H1 (cell line): ENCODE measurements around the gene SLC35B2. TPM values are rescaled to one million over a fixed set of nuclear protein-coding genes. Genes with fewer than 3 reads are reported as not detected.

Source experiments
- CTCF ChIA-PET: fragments of 300-600 bp; sonication (Branson Sonifier 250); formaldehyde crosslinking; loops from one replicate; lab custom pipeline; 2021; ENCODE audit not compliant: partially characterized antibody; lab: Charles Lee
- POLR2A ChIA-PET: fragments of 300-600 bp; sonication (Branson Sonifier 250); formaldehyde crosslinking; loops from one replicate; lab custom pipeline; 2021; ENCODE audit warnings: inconsistent platforms; ENCODE audit not compliant: partially characterized antibody; lab: Charles Lee
- DNase-seq, 2 experiments: peaks; one replicate each; pipeline versions ENCODE4 v3.0.0 to v3.0.0-alpha.2; 2010 to 2022; ENCODE audit warnings: low spot score in 2 of 2, low read depth in 1 of 2, mixed read lengths in 1 of 2
- FAIRE-seq: peaks from 2 replicates; lab custom pipeline; 2011; peaks lifted over from hg19 to GRCh38; lab: Jason Lieb, UNC
- H2AFZ ChIP-seq: 2 replicates; pipeline ENCODE4 v1.8.1; 2012; ENCODE audit warnings: low read length, inconsistent platforms
- H2AK5ac ChIP-seq: 2 replicates; pipeline ENCODE4 v1.6.1; 2013; ENCODE audit warnings: low read depth, low read length
- H2BK120ac ChIP-seq: replicated peaks from 2 replicates; pipeline ENCODE3; 2013; ENCODE audit warnings: low read depth, low read length, inconsistent platforms
- H2BK12ac ChIP-seq: 2 replicates; pipeline ENCODE4 v1.6.1; 2013; ENCODE audit warnings: low read depth, low read length
- H2BK15ac ChIP-seq: 2 replicates; pipeline ENCODE4 v1.6.1; 2013; ENCODE audit warnings: low read length
- H2BK20ac ChIP-seq: 2 replicates; pipeline ENCODE4 v1.6.1; 2013; ENCODE audit warnings: low read length
- H2BK5ac ChIP-seq: 2 replicates; pipeline ENCODE4 v1.6.1; 2013; ENCODE audit warnings: low read depth, low read length
- H3K14ac ChIP-seq: 2 replicates; pipeline ENCODE4 v1.6.1; 2013; ENCODE audit warnings: inconsistent platforms; ENCODE audit not compliant: insufficient read length
- H3K18ac ChIP-seq: 2 replicates; pipeline ENCODE4 v1.6.1; 2013; ENCODE audit warnings: low read length; ENCODE audit errors: extremely low read depth
- H3K23ac ChIP-seq: 2 replicates; pipeline ENCODE4 v1.6.1; 2013; ENCODE audit warnings: inconsistent platforms; ENCODE audit not compliant: insufficient read length
- H3K23me2 ChIP-seq: 2 replicates; pipeline ENCODE4 v1.6.1; 2013; ENCODE audit warnings: low read depth, low read length
- H3K27ac ChIP-seq: 2 replicates; pipeline ENCODE4 v1.6.1; 2011; ENCODE audit warnings: low read depth, low read length, inconsistent platforms
- H3K27me3 ChIP-seq, 4 experiments: replicated peaks in 1 of 4; 1 replicate in 1 of 4; 2 replicates in 3 of 4; pipeline versions ENCODE4 v1.6.1 to v1.8.1; 2011 to 2013; ENCODE audit warnings: low read length in 3 of 4, mild to moderate bottlenecking in 3 of 4, inconsistent platforms in 2 of 4, mixed read lengths in 2 of 4, moderate library complexity in 1 of 4; ENCODE audit not compliant: control insufficient read depth in 3 of 4, insufficient read depth in 3 of 4; ENCODE audit errors: extremely low read depth in 1 of 4
- H3K36me3 ChIP-seq, 4 experiments: 2 replicates each; pipeline versions ENCODE4 v1.6.1 to v1.8.1; 2011 to 2013; ENCODE audit warnings: mild to moderate bottlenecking in 4 of 4, low read length in 3 of 4, moderate library complexity in 2 of 4, control low read depth in 1 of 4, inconsistent platforms in 1 of 4; ENCODE audit not compliant: insufficient read depth in 4 of 4, control insufficient read depth in 2 of 4
- H3K4ac ChIP-seq: replicated peaks from 2 replicates; pipeline ENCODE3; 2013; ENCODE audit warnings: low read length, low read depth, mixed read lengths, inconsistent platforms; ENCODE audit not compliant: insufficient read length
- H3K4me1 ChIP-seq, 4 experiments: replicated peaks in 1 of 4; 1 replicate in 1 of 4; 2 replicates in 3 of 4; pipeline versions ENCODE4 v1.6.1 to v1.8.1; 2011 to 2013; ENCODE audit warnings: low read length in 3 of 4, inconsistent platforms in 2 of 4, mixed read lengths in 1 of 4; ENCODE audit not compliant: insufficient read depth in 4 of 4, control insufficient read depth in 3 of 4
- H3K4me2 ChIP-seq, 2 experiments: 2 replicates each; pipeline versions ENCODE4 v1.6.1 to v1.8.1; 2011 to 2013; ENCODE audit warnings: low read depth in 2 of 2, low read length in 2 of 2, control low read depth in 1 of 2, inconsistent platforms in 1 of 2, mild to moderate bottlenecking in 1 of 2; ENCODE audit not compliant: insufficient read depth in 1 of 2
- H3K4me3 ChIP-seq, 4 experiments: fragments of 200-600, 300-600 bp in 1 of 4; sonication (generic), shearing (Covaris generic), sonication (Bioruptor Twin) in 1 of 4; 2 replicates each; pipeline versions ENCODE4 v1.5.1 to v1.8.1; 2011 to 2016; ENCODE audit warnings: low read length in 4 of 4, low read depth in 3 of 4, control low read depth in 2 of 4, inconsistent platforms in 2 of 4, mild to moderate bottlenecking in 2 of 4, mixed read lengths in 1 of 4, moderate library complexity in 1 of 4; ENCODE audit not compliant: insufficient read depth in 2 of 4; ENCODE audit errors: extremely low read depth in 1 of 4
- H3K56ac ChIP-seq: replicated peaks from 2 replicates; pipeline ENCODE3; 2013; ENCODE audit warnings: low read depth, mild to moderate bottlenecking, mixed read lengths, low read length, inconsistent platforms; ENCODE audit not compliant: insufficient read length
- H3K79me1 ChIP-seq: 2 replicates; pipeline ENCODE4 v1.6.1; 2013; ENCODE audit warnings: low read depth, low read length, control low read depth
- H3K79me2 ChIP-seq, 2 experiments: 2 replicates each; pipeline versions ENCODE4 v1.6.1 to v1.8.1; 2012 to 2013; ENCODE audit warnings: low read length in 2 of 2, mild to moderate bottlenecking in 2 of 2, inconsistent platforms in 1 of 2; ENCODE audit not compliant: insufficient read depth in 2 of 2, control insufficient read depth in 1 of 2
- H3K9ac ChIP-seq, 4 experiments: replicated peaks in 1 of 4; 1 replicate in 1 of 4; 2 replicates in 3 of 4; pipeline versions ENCODE4 v1.6.1 to v1.8.1; 2011 to 2013; ENCODE audit warnings: low read depth in 3 of 4, low read length in 3 of 4, control low read depth in 2 of 4, mild to moderate bottlenecking in 2 of 4, moderate library complexity in 2 of 4, inconsistent platforms in 1 of 4; ENCODE audit errors: extremely low read depth in 1 of 4
- H3K9me3 ChIP-seq, 2 experiments: 2 replicates each; pipeline versions ENCODE4 v1.6.1 to v1.8.1; 2012 to 2013; ENCODE audit warnings: mild to moderate bottlenecking in 2 of 2, moderate library complexity in 2 of 2, control low read depth in 1 of 2, inconsistent platforms in 1 of 2, low read depth in 1 of 2, low read length in 1 of 2, mixed read lengths in 1 of 2; ENCODE audit not compliant: insufficient read depth in 2 of 2
- H4K20me1 ChIP-seq, 2 experiments: replicated peaks in 1 of 2; 2 replicates each; pipeline versions ENCODE3 to v1.8.1; 2011 to 2013; ENCODE audit warnings: inconsistent platforms in 2 of 2, low read length in 2 of 2, mild to moderate bottlenecking in 1 of 2; ENCODE audit not compliant: insufficient read depth in 2 of 2, control insufficient read depth in 1 of 2
- H4K5ac ChIP-seq: 2 replicates; pipeline ENCODE4 v1.6.1; 2013; ENCODE audit warnings: low read length, low read depth, mixed read lengths, inconsistent platforms; ENCODE audit not compliant: insufficient read length
- H4K8ac ChIP-seq: 2 replicates; pipeline ENCODE4 v1.8.0; 2013; ENCODE audit warnings: mild to moderate bottlenecking, moderate library complexity, low read length, inconsistent platforms; ENCODE audit not compliant: insufficient read depth; ENCODE audit errors: extremely low read depth
- H4K91ac ChIP-seq: replicated peaks from 2 replicates; pipeline ENCODE3; 2013; ENCODE audit warnings: low read length, mixed read lengths, inconsistent platforms; ENCODE audit not compliant: insufficient read length
- BRCA1 ChIP-seq: IDR thresholded peaks from 2 replicates; pipeline ENCODE4 v1.6.1; 2012; ENCODE audit warnings: low read depth, low read length, improper control_type of control experiment
- CHD2 ChIP-seq: IDR thresholded peaks from 2 replicates; pipeline ENCODE4 v1.6.1; 2012; ENCODE audit warnings: low read length, improper control_type of control experiment
- CTBP2 ChIP-seq: IDR thresholded peaks from 2 replicates; pipeline ENCODE4 v1.7.0; 2011; ENCODE audit warnings: borderline replicate concordance, mild to moderate bottlenecking, moderate library complexity, mixed read lengths, low read length; ENCODE audit not compliant: insufficient read depth, insufficient read length
- EGR1 ChIP-seq: IDR thresholded peaks from 2 replicates; pipeline ENCODE4 v1.6.1; 2011; ENCODE audit warnings: low read depth, low read length, borderline replicate concordance
- GABPA ChIP-seq: IDR thresholded peaks from 2 replicates; pipeline ENCODE4 v1.6.1; 2011; ENCODE audit warnings: mild to moderate bottlenecking, low read length, moderate library complexity, borderline replicate concordance; ENCODE audit not compliant: insufficient read depth
- KDM1A ChIP-seq: fragments of 200-600, 300-600 bp; sonication (generic); IDR thresholded peaks from 2 replicates; pipeline ENCODE4 v1.7.1; 2016; ENCODE audit warnings: mild to moderate bottlenecking, low read length, borderline replicate concordance
- SAP30 ChIP-seq: fragments of 300-600 bp; sonication (generic); IDR thresholded peaks from 2 replicates; pipeline ENCODE4 v1.7.1; 2012; ENCODE audit warnings: low read length, moderate library complexity, mild to moderate bottlenecking, inconsistent platforms; ENCODE audit not compliant: insufficient read depth, insufficient replicate concordance
- SP2 ChIP-seq: IDR thresholded peaks from 2 replicates; pipeline ENCODE4 v1.6.1; 2012; ENCODE audit warnings: mild to moderate bottlenecking, low read length, inconsistent platforms
- TAF1 ChIP-seq: IDR thresholded peaks from 2 replicates; pipeline ENCODE4 v1.6.1; 2011; ENCODE audit warnings: mild to moderate bottlenecking, low read depth, low read length
- WGBS, 2 experiments: shearing (Covaris generic) in 1 of 2; methylation state at CpG; one replicate each; pipeline versions ENCODE4 v1.1.6 to v1.1.7; 2013 to 2015; ENCODE audit warnings: low lambda C conversion rate in 2 of 2, mixed read lengths in 2 of 2, inconsistent platforms in 1 of 2, low coverage in 1 of 2, missing lambda C conversion rate in 1 of 2; ENCODE audit not compliant: insufficient replicate concordance in 2 of 2, insufficient coverage in 1 of 2, insufficient read length in 1 of 2; ENCODE audit errors: extremely low coverage in 1 of 2, missing lambda C conversion rate in 1 of 2; 5-methylcytosine and 5-hydroxymethylcytosine counted together
- polyA plus RNA-seq, 7 experiments: library from polyadenylated mRNA; depleted of rRNA in 3 of 7; stranded (reverse) in 5 of 7; unstranded in 2 of 7; fragments of >200 nt in 5 of 7; fragments of 200-250 nt in 2 of 7; gene quantifications; 1 replicate in 5 of 7; 2 replicates in 1 of 7; 4 replicates in 1 of 7; pipeline versions ENCODE4 v1.2.1 to v1.2.3, GENCODE V29; 2011 to 2013; ENCODE audit warnings: missing spikeins in 2 of 7, mixed read lengths in 2 of 7
- total RNA-seq: library from RNA; stranded (reverse); fragmentation: NEBNext Ultra II Directional; extraction: Animal tissue kit (Norgen Biotek cat#: 25700); gene quantifications from 2 replicates; pipeline ENCODE4 v1.2.1, GENCODE V29; 2021

SLC35B2 gene
- total and polyA plus RNA-seq, 2 of the 8 experiments (the other 6 are each of a cell fraction or from before 2014, with no cell fraction given) = 29.5 to 65.0 TPM

DNA sequence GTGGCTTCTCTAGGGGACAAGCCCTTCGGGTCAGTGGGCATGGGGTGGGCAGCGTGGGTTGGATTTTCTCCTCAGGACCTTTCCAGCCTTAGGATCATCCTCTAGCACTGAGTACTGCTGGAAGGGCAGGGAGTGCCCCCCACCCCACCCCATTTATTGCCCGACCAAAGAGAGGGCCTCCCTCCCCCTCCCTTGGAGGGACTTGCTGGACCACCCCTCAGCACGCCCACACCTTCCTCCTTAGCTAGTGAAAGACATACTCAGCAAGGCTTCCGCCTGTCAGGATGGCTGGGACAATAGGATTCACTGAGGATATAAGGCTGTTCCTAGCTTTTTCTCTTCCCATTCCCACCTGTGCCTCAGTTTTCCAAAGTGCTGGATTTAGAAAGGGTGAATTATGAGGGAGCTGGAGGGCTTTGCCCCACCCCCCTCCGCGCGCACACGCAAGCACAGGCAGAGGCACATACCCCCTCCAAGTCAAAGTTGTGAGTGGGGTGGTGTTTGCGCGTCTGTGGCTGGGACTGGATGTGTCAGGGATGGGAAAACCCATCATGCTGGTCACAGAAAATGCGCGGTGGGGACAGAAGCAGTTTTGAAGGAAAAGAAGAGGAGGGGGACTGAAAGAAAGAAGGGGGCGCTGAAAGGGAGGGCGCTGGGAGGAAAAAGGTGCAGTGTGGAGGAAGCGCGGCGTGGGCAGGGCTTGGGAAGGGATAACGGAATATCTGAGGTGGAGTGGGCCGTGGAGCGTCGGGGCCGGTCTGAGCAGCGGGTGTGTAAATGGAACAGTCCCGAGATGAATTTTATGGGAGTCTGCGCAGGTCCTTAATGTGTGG, 34.6 kb downstream of the SLC35B2 start:
- Histone ChIP-seq H3K36me3 (peaks cover 0 to 3% (median under 1%) of the 10 kb centered on the region in 4 experiments; a peak in 3 of 8 replicates), H3K79me1 (peaks cover 16% of the 10 kb centered on the region), H3K9me3 (no peaks in the 10 kb centered on the region), H3K23ac (peak overlapping the region; percentile 37), H4K20me1 (peaks cover 25 to 28% of the 10 kb centered on the region in 2 experiments), H2AFZ (no peak overlapping the region), H2BK12ac (peak overlapping the region; percentile 98; the same call in 1 of the 2 replicates), H3K14ac (peak overlapping the region; percentile 33), H4K8ac (peak overlapping the region; percentile 76; the same call in 1 of the 2 replicates), H3K79me2 (peaks cover 10 to 38% of the 10 kb centered on the region in 2 experiments; a peak in 3 of 4 replicates), H3K9ac (no peak overlapping the region; a peak in 2 of 7 replicates), H3K18ac (peak overlapping the region; percentile 95), H2BK5ac (peak overlapping the region; percentile 76; the same call in 1 of the 2 replicates), H2BK20ac (peak overlapping the region; percentile 93), H4K5ac (peak overlapping the region; percentile 53), H3K56ac (peak overlapping the region; percentile 80), H3K4me2 (peak overlapping the region; percentile 94 to 95), H3K23me2 (peaks cover 16% of the 10 kb centered on the region), H2AK5ac (peak overlapping the region; percentile 65; the same call in 1 of the 2 replicates), H4K91ac (peak overlapping the region; percentile 99), H3K27ac (no peak overlapping the region), H3K27me3 (no peaks in the 10 kb centered on the region), H3K4me1 (peaks cover 25 to 58% (median 41%) of the 10 kb centered on the region in 4 experiments), H3K4ac (peak overlapping the region; percentile 84), H2BK120ac (peak overlapping the region; percentile 84), H3K4me3 (peak overlapping the region; percentile 29 to 75 (median 52)), H2BK15ac (peak overlapping the region; percentile 88)
- FAIRE-seq (no peak), DNase-seq (no peak)
- 6% methylated on average over 25 of the region's 26 CpGs; no CpG with 5 or more reads in 1 of the 2 experiments for WGBS, 2 experiments
- ChIA-PET POLR2A (interaction anchor here (0.5 to 21.0 kb wide), 11 partner anchors 13 to 766 kb away, joined by 3 to 477 read pairs (median 19); partner anchors contain the start of genes AARS2, HSP90AB1 and SLC35B2), CTCF (interaction anchor here (0.6 to 19.4 kb wide), 14 partner anchors 10 to 550 kb away, joined by 3 to 287 read pairs (median 7); partner anchors contain the start of genes HSP90AB1 and SLC35B2)
- peak; percentile 52; the same call in 1 of the 2 replicates for TF ChIP-seq EGR1
- peak; percentile 25 for TF ChIP-seq SAP30
- 0 out of 2 replicates have a peak, but pooled peaks have one; percentile 24 for TF ChIP-seq KDM1A
- TF ChIP-seq CTBP2 = peak; percentile 61
- no peak for TF ChIP-seq CHD2
- TF ChIP-seq TAF1 = no peak
- no peak for TF ChIP-seq BRCA1
- TF ChIP-seq GABPA = no peak
- TF ChIP-seq SP2 = no peak
